Hindlimb muscle (tissue), 1 donor: ENCODE data around the gene SUMF1. TPM values are rescaled to one million over a fixed set of nuclear protein-coding genes. Genes with fewer than 3 reads are reported as not detected.
"Not testable (repeated sequence)": the region's sequence is repeated elsewhere in the genome, so short reads cannot be mapped to it uniquely, and the experiment has no call there.

Source experiments
- DNase-seq: peaks from one replicate; pipeline ENCODE4 v3.0.0-alpha.2; 2013
- polyA plus RNA-seq: library from polyadenylated mRNA; unstranded; fragments of 120-200 nt; gene quantifications from one replicate; pipeline ENCODE4 v1.2.1, GENCODE V29; 2013; ENCODE audit not compliant: insufficient read length

SUMF1 gene
- polyA plus RNA-seq, 1 donor: 15.5 TPM

- DNase-seq: no peak
Observed at GRCh38 chr3:4460334-4460733, 6.7 kb downstream of the SUMF1 start.

- no peak for DNase-seq
Observed at GRCh38 chr3:4458961-4459360, 8.1 kb downstream of the SUMF1 start.

- not testable (repeated sequence) for DNase-seq
Observed at GRCh38 chr3:4456780-4457179, 10.3 kb downstream of the SUMF1 start.

GRCh38 chr3:4454142-4454541 lies 12.9 kb downstream of the SUMF1 start:
- no peak for DNase-seq

GRCh38 chr3:4449043-4449805 lies 17.8 kb downstream of the SUMF1 start:
- no peak for DNase-seq

GRCh38 chr3:4448187-4448586 lies 18.9 kb downstream of the SUMF1 start:
- no peak for DNase-seq

GRCh38 chr3:4447295-4447999 lies 19.6 kb downstream of the SUMF1 start:
- no peak for DNase-seq

- DNase-seq: no peak
Observed at GRCh38 chr3:4440951-4441350, 26.1 kb downstream of the SUMF1 start.

- DNase-seq: no peak
Observed at GRCh38 chr3:4438296-4438695, 28.8 kb downstream of the SUMF1 start.

- DNase-seq: no peak
Observed at GRCh38 chr3:4432259-4432658, 34.8 kb downstream of the SUMF1 start.

- DNase-seq: no peak
Observed at GRCh38 chr3:4429648-4430350, 37.3 kb downstream of the SUMF1 start.

GRCh38 chr3:4426782-4427344 lies 40.2 kb downstream of the SUMF1 start:
- peak; percentile 40 for DNase-seq

GRCh38 chr3:4426261-4426781 lies 40.7 kb downstream of the SUMF1 start:
- no peak for DNase-seq

GRCh38 chr3:4425707-4426106 lies 41.4 kb downstream of the SUMF1 start:
- DNase-seq: no peak

- DNase-seq: no peak
Observed at GRCh38 chr3:4425055-4425454, 42.0 kb downstream of the SUMF1 start.

- DNase-seq: no peak
Observed at GRCh38 chr3:4421121-4421520, 45.9 kb downstream of the SUMF1 start.

GRCh38 chr3:4419920-4420319 lies 47.1 kb downstream of the SUMF1 start:
- no peak for DNase-seq

- DNase-seq: no peak
Observed at GRCh38 chr3:4419386-4419785, 47.7 kb downstream of the SUMF1 start.

GRCh38 chr3:4418156-4418555 lies 48.9 kb downstream of the SUMF1 start:
- DNase-seq: no peak

- DNase-seq: no peak
Observed at GRCh38 chr3:4417449-4417848, 49.6 kb downstream of the SUMF1 start.

GRCh38 chr3:4416961-4417360 lies 50.1 kb downstream of the SUMF1 start:
- no peak for DNase-seq

- DNase-seq: no peak
Observed at GRCh38 chr3:4416427-4416945, 50.6 kb downstream of the SUMF1 start.

GRCh38 chr3:4413467-4413866 lies 53.6 kb downstream of the SUMF1 start:
- no peak for DNase-seq
